ENCODE results near the gene RTP1.
"Not testable (repeated sequence)": the region's sequence is repeated elsewhere in the genome, so short reads cannot be mapped to it uniquely, and the experiment has no call there.

Gene RTP1

GRCh38 chr3:187183903-187184302, 13.4 kb upstream of the RTP1 start:
- in situ Hi-C loops (cut with MboI; ENCODE audit: low sequenced_read_pairs) = no loop called here
- Histone ChIP-seq H3K9me3 (no peaks in the 10 kb centered on the region), H3K27me3 (ENCODE audit: low read depth) (no peaks in the 10 kb centered on the region), H3K4me3 (no peak overlapping the region), H3K4me1 (peaks cover 34% of the 10 kb centered on the region), H3K36me3 (replicated peaks) (no peaks in the 10 kb centered on the region)
- DNase-seq (ENCODE audit: low spot score in 2 of 2) = no peak

- Histone ChIP-seq H3K4me1 (peaks cover 31% of the 10 kb centered on the region), H3K9me3 (no peaks in the 10 kb centered on the region), H3K27me3 (ENCODE audit: low read depth) (no peaks in the 10 kb centered on the region), H3K36me3 (replicated peaks) (no peaks in the 10 kb centered on the region), H3K4me3 (no peak overlapping the region)
- in situ Hi-C loops (cut with MboI; ENCODE audit: low sequenced_read_pairs) = no loop called here
- DNase-seq (ENCODE audit: low spot score in 2 of 2) = peak in 1 of 2 experiments; percentile 20
These were observed 11.5 kb upstream of the RTP1 start for GRCh38 chr3:187185759-187186158.

GRCh38 chr3:187186375-187186774, 10.9 kb upstream of the RTP1 start:
- in situ Hi-C loops (cut with MboI; ENCODE audit: low sequenced_read_pairs) = no loop called here
- H3K36me3 ChIP-seq (replicated peaks) = no peaks in the 10 kb centered on the region
- H3K4me3 ChIP-seq = no peak overlapping the region
- H3K9me3 ChIP-seq = no peaks in the 10 kb centered on the region
- DNase-seq (ENCODE audit: low spot score in 2 of 2) = no peak
- no peaks in the 10 kb centered on the region for H3K27me3 ChIP-seq (ENCODE audit: low read depth)
- peaks cover 25% of the 10 kb centered on the region for H3K4me1 ChIP-seq

- Histone ChIP-seq H3K27me3 (ENCODE audit: low read depth) (no peaks in the 10 kb centered on the region), H3K36me3 (replicated peaks) (no peaks in the 10 kb centered on the region), H3K9me3 (no peaks in the 10 kb centered on the region), H3K4me3 (no peak overlapping the region), H3K4me1 (peaks cover 20% of the 10 kb centered on the region)
- DNase-seq (ENCODE audit: low spot score in 2 of 2) = no peak
- in situ Hi-C loops (cut with MboI; ENCODE audit: low sequenced_read_pairs) = no loop called here
These were observed 10.4 kb upstream of the RTP1 start for GRCh38 chr3:187186801-187187421.

- Histone ChIP-seq H3K36me3 (replicated peaks) (no peaks in the 10 kb centered on the region), H3K4me1 (peaks cover under 1% of the 10 kb centered on the region), H3K27me3 (ENCODE audit: low read depth) (no peaks in the 10 kb centered on the region), H3K9me3 (no peaks in the 10 kb centered on the region), H3K4me3 (no peak overlapping the region)
- in situ Hi-C loops (cut with MboI; ENCODE audit: low sequenced_read_pairs) = no loop called here
- DNase-seq (ENCODE audit: low spot score in 2 of 2) = no peak
These were observed 8.4 kb upstream of the RTP1 start for GRCh38 chr3:187188931-187189330.

GRCh38 chr3:187191271-187191670, 6.0 kb upstream of the RTP1 start:
- no peaks in the 10 kb centered on the region for H3K9me3 ChIP-seq

GRCh38 chr3:187193181-187193580, 4.1 kb upstream of the RTP1 start:
- in situ Hi-C loops (cut with MboI; ENCODE audit: low sequenced_read_pairs) = no loop called here
- H3K4me1 ChIP-seq = no peaks in the 10 kb centered on the region
- DNase-seq (ENCODE audit: low spot score in 2 of 2) = no peak

More at GRCh38 chr3:187191271-187191670, 6.0 kb upstream of the RTP1 start:
- Histone ChIP-seq H3K36me3 (replicated peaks) (no peaks in the 10 kb centered on the region), H3K4me3 (no peak overlapping the region), H3K27me3 (ENCODE audit: low read depth) (0 out of 2 replicates have a peak, but pooled peaks cover 3% of the 10 kb centered on the region), H3K4me1 (no peaks in the 10 kb centered on the region)
- DNase-seq (ENCODE audit: low spot score in 2 of 2) = no peak
- in situ Hi-C loops (cut with MboI; ENCODE audit: low sequenced_read_pairs) = no loop called here

GRCh38 chr3:187196573-187197334, 532 bp upstream of the RTP1 start:
- Histone ChIP-seq H3K4me1 (no peaks in the 10 kb centered on the region), H3K27me3 (ENCODE audit: low read depth) (peaks cover 3% of the 10 kb centered on the region; the same call in 1 of the 2 replicates), H3K36me3 (replicated peaks) (no peaks in the 10 kb centered on the region), H3K9me3 (no peaks in the 10 kb centered on the region; the same call in 1 of the 2 replicates), H3K4me3 (no peak overlapping the region)
- in situ Hi-C loops (cut with MboI; ENCODE audit: low sequenced_read_pairs) = no loop called here
- no peak for DNase-seq (ENCODE audit: low spot score in 2 of 2)

More at GRCh38 chr3:187193181-187193580, 4.1 kb upstream of the RTP1 start:
- H3K4me3 ChIP-seq = no peak overlapping the region
- 0 out of 2 replicates have a peak, but pooled peaks cover 3% of the 10 kb centered on the region for H3K27me3 ChIP-seq (ENCODE audit: low read depth)
- no peaks in the 10 kb centered on the region for H3K9me3 ChIP-seq
- H3K36me3 ChIP-seq (replicated peaks) = no peaks in the 10 kb centered on the region

GRCh38 chr3:187198490-187198889, 1.2 kb downstream of the RTP1 start:
- no peak overlapping the region for H3K4me3 ChIP-seq
- H3K36me3 ChIP-seq (replicated peaks) = no peaks in the 10 kb centered on the region
- H3K27me3 ChIP-seq (ENCODE audit: low read depth) = peaks cover 3% of the 10 kb centered on the region; the same call in 1 of the 2 replicates
- in situ Hi-C loops (cut with MboI; ENCODE audit: low sequenced_read_pairs) = no loop called here
- H3K4me1 ChIP-seq = no peaks in the 10 kb centered on the region
- DNase-seq (ENCODE audit: low spot score in 2 of 2) = no peak
- H3K9me3 ChIP-seq = no peaks in the 10 kb centered on the region; the same call in 1 of the 2 replicates

GRCh38 chr3:187199463-187200050, 2.3 kb downstream of the RTP1 start:
- H3K4me1 ChIP-seq; H3K36me3 ChIP-seq (replicated peaks); in situ Hi-C loops (cut with MboI; ENCODE audit: low sequenced_read_pairs); H3K4me3 ChIP-seq; H3K9me3 ChIP-seq; H3K27me3 ChIP-seq (ENCODE audit: low read depth); DNase-seq (ENCODE audit: low spot score in 2 of 2): not testable (repeated sequence)

GRCh38 chr3:187205683-187206082, 8.4 kb downstream of the RTP1 start:
- H3K36me3 ChIP-seq (replicated peaks) = no peaks in the 10 kb centered on the region
- in situ Hi-C loops (cut with MboI; ENCODE audit: low sequenced_read_pairs) = no loop called here
- no peak overlapping the region for H3K4me3 ChIP-seq
- H3K27me3 ChIP-seq (ENCODE audit: low read depth) = no peaks in the 10 kb centered on the region; the same call in 1 of the 2 replicates
- DNase-seq (ENCODE audit: low spot score in 2 of 2) = no peak
- H3K9me3 ChIP-seq = peaks cover 14% of the 10 kb centered on the region
- H3K4me1 ChIP-seq = no peaks in the 10 kb centered on the region

GRCh38 chr3:187207062-187207461, 9.8 kb downstream of the RTP1 start:
- Histone ChIP-seq H3K36me3 (replicated peaks) (no peaks in the 10 kb centered on the region), H3K27me3 (ENCODE audit: low read depth) (no peaks in the 10 kb centered on the region), H3K9me3 (peaks cover 14% of the 10 kb centered on the region), H3K4me3 (no peak overlapping the region), H3K4me1 (no peaks in the 10 kb centered on the region)
- in situ Hi-C loops (cut with MboI; ENCODE audit: low sequenced_read_pairs) = no loop called here
- DNase-seq (ENCODE audit: low spot score in 2 of 2) = no peak

- H3K36me3 ChIP-seq (replicated peaks) = no peaks in the 10 kb centered on the region
- H3K9me3 ChIP-seq = peaks cover 14% of the 10 kb centered on the region
- no peaks in the 10 kb centered on the region for H3K27me3 ChIP-seq (ENCODE audit: low read depth)
- in situ Hi-C loops (cut with MboI; ENCODE audit: low sequenced_read_pairs) = no loop called here
- H3K4me1 ChIP-seq = no peaks in the 10 kb centered on the region
- no peak overlapping the region for H3K4me3 ChIP-seq
- no peak for DNase-seq (ENCODE audit: low spot score in 2 of 2)
These were observed 10.3 kb downstream of the RTP1 start for GRCh38 chr3:187207624-187208023.

GRCh38 chr3:187208159-187208558, 10.9 kb downstream of the RTP1 start:
- H3K27me3 ChIP-seq (ENCODE audit: low read depth) = no peaks in the 10 kb centered on the region
- no peak overlapping the region for H3K4me3 ChIP-seq
- in situ Hi-C loops (cut with MboI; ENCODE audit: low sequenced_read_pairs) = no loop called here
- peak; percentile 12 to 28 for DNase-seq (ENCODE audit: low spot score in 2 of 2)
- H3K4me1 ChIP-seq = no peaks in the 10 kb centered on the region
- peaks cover 14% of the 10 kb centered on the region for H3K9me3 ChIP-seq
- no peaks in the 10 kb centered on the region for H3K36me3 ChIP-seq (replicated peaks)
